Subcutaneous abdominal adipose tissue (tissue), 5 donors: ENCODE results near the gene TMEM151B.
"Not testable (repeated sequence)": the region's sequence is repeated elsewhere in the genome, so short reads cannot be mapped to it uniquely, and the experiment has no call there.

Source experiments
- H3K27ac ChIP-seq: one replicate; pipeline ENCODE4 v1.7.0; 2013; ENCODE audit warnings: low read depth, mild to moderate bottlenecking, inconsistent platforms, low read length, moderate library complexity
- H3K27me3 ChIP-seq, 5 donors: one replicate each; pipeline ENCODE4 v1.7.0; 2013; ENCODE audit warnings: low read length in 5 of 5, inconsistent platforms in 1 of 5; ENCODE audit not compliant: control insufficient read depth in 5 of 5, insufficient read depth in 4 of 5
- H3K36me3 ChIP-seq, 5 donors: one replicate each; pipeline ENCODE4 v1.7.0; 2013; ENCODE audit warnings: low read length in 5 of 5; ENCODE audit not compliant: control insufficient read depth in 5 of 5, insufficient read depth in 5 of 5
- H3K4me1 ChIP-seq, 5 donors: one replicate each; pipeline ENCODE4 v1.7.0; 2013; ENCODE audit warnings: low read length in 5 of 5, mild to moderate bottlenecking in 3 of 5, moderate library complexity in 1 of 5; ENCODE audit not compliant: control insufficient read depth in 5 of 5, insufficient read depth in 5 of 5
- H3K4me3 ChIP-seq, 5 donors: one replicate each; pipeline ENCODE4 v1.7.0; 2013; ENCODE audit warnings: low read length in 5 of 5, low read depth in 1 of 5
- H3K9ac ChIP-seq, 5 donors: one replicate each; pipeline ENCODE4 v1.7.0; 2013; ENCODE audit warnings: low read length in 5 of 5, mild to moderate bottlenecking in 4 of 5, moderate library complexity in 3 of 5
- H3K9me3 ChIP-seq, 5 donors: one replicate each; pipeline ENCODE4 v1.7.0; 2013; ENCODE audit warnings: low read length in 5 of 5; ENCODE audit not compliant: control insufficient read depth in 5 of 5
- donor health status: healthy.
- donor health status: healthy.
- donor health status: healthy.
- donor health status: healthy.
- donor health status: healthy.

TMEM151B gene

DNA sequence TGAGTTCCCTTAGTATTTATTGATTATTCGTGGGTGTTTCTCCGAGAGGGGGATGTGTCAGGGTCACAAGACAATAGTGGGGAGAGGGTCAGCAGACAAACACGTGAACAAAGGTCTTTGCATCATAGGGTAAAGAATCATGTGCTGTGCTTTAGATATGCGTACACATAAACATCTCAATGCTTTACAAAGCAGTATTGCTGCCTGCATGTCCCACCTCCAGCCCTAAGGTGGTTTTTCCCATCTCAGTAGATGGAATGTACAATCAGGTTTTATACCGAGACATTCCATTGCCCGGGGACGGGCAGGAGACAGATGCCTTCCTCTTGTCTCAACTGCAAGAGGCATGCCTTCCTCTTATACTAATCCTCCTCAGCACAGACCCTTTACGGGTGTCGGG is 58.0 kb downstream of the TMEM151B start:
- not testable (repeated sequence) for H3K4me3 ChIP-seq, H3K36me3 ChIP-seq, H3K9ac ChIP-seq, H3K27ac ChIP-seq, H3K4me1 ChIP-seq, H3K9me3 ChIP-seq
- H3K27me3 ChIP-seq: peaks cover 0 to 14% (median 10%) of the 10 kb centered on the region in 5 donors

DNA sequence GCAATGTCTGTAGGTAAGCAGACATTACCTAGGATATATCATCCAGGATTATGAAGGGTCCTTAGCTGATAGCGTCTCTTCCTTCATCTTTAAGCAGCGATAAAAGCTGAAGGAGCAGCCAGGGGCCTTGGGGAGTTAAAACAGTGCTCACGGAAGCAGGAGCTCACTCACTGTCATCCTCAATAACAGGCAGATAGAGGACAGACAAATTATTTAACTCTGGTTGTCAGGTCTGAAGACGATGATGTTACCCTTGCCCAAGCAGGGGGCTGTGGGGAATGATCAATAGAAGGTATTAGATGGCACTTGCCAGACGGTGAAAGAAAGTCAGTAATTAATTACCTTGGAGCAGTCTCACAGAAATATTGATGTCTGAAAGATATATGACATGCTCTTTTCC is 59.6 kb downstream of the TMEM151B start:
- Histone ChIP-seq H3K36me3 (no peaks in the 10 kb centered on the region), H3K4me3 (no peak overlapping the region), H3K9ac (no peak overlapping the region), H3K9me3 (no peaks in the 10 kb centered on the region), H3K27ac (no peak overlapping the region), H3K4me1 (peaks cover 0 to 2% (median 0%) of the 10 kb centered on the region in 5 donors), H3K27me3 (peaks cover 0 to 14% (median 10%) of the 10 kb centered on the region in 5 donors)

DNA sequence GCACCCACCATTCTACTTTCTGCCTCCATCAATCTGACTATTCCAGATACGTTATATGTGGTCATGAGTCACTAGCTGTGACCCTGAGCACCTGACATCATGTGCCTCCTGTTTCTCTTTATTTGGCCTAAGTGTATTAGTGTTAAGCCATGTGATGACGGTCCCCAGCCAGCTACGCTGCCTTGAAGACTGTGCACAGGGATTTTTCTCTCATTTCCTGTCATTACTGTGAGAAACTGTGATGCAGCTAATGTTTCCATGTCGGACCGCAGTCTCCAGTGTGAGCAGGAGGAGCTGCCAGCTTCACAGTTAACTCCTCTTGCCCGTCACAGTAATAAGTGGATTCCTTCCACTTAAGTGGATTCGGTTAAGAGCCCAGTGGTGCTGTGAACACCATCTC is 62.3 kb downstream of the TMEM151B start:
- Histone ChIP-seq H3K27ac (no peak overlapping the region), H3K4me1 (peaks cover 0 to 2% (median 0%) of the 10 kb centered on the region in 5 donors), H3K36me3 (no peaks in the 10 kb centered on the region), H3K4me3 (no peak overlapping the region), H3K27me3 (peaks cover 0 to 15% (median 10%) of the 10 kb centered on the region in 5 donors), H3K9me3 (no peaks in the 10 kb centered on the region), H3K9ac (no peak overlapping the region)

DNA sequence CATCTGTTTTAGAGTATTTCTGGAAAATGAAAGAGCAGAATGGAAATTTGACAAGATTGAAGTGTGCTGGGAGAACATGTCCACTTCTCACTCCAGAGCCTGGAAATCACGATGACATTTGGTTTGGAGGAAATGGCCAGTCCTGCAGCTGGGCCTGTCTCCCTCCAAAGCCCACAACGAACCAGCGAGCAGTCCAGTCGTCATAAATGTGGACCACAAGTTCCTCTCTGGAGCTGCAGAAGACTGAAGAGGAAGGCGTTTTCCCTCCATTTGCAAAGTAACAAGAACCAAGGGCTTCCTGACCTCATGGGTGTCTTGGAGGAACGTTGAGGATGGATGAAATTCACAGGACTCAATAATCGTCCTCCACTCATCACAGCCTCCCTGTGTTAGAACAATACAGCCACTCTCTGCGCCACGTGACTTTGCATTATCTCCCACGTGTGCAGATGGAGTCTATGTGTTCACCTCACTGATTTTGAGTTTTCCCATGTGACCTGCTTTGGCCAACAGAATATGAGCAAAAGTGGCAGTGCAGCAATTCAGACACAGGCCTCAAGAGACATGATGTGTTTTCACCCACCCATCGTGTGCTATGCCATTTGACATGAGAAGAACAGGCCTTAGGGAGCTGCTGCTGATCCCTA is 63.1 kb downstream of the TMEM151B start:
- peaks cover 0 to 16% (median 10%) of the 10 kb centered on the region in 5 donors for H3K27me3 ChIP-seq
- H3K9me3 ChIP-seq: no peaks in the 10 kb centered on the region
- peaks cover 0 to 2% (median 0%) of the 10 kb centered on the region in 5 donors for H3K4me1 ChIP-seq
- H3K4me3 ChIP-seq: no peak overlapping the region
- no peak overlapping the region for H3K27ac ChIP-seq
- H3K9ac ChIP-seq: no peak overlapping the region
- H3K36me3 ChIP-seq: no peaks in the 10 kb centered on the region

DNA sequence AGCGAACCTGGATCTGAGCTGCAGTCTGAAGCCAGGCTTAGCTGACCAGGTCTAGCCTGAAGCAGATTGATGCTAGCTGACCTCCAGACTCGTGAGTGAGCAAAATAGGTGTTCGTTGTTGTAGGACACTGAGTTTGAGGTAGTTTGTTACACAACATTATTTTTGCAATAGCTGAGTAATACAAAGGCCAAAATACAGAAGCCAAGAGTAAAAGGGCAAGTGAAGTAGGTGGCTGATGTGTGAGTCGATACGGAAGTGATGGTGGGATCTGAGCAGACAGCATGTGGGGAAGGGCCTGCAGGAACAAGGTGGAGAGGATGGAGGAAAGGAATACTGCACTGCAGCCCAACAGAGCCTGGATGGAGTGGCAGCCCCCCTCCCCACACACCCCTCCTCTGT is 63.7 kb downstream of the TMEM151B start:
- H3K27ac ChIP-seq: no peak overlapping the region
- H3K9ac ChIP-seq: no peak overlapping the region
- H3K4me1 ChIP-seq: peaks cover 0 to 2% (median 0%) of the 10 kb centered on the region in 5 donors
- no peaks in the 10 kb centered on the region for H3K36me3 ChIP-seq
- no peaks in the 10 kb centered on the region for H3K9me3 ChIP-seq
- peaks cover 0 to 16% (median 10%) of the 10 kb centered on the region in 5 donors for H3K27me3 ChIP-seq
- no peak overlapping the region for H3K4me3 ChIP-seq

DNA sequence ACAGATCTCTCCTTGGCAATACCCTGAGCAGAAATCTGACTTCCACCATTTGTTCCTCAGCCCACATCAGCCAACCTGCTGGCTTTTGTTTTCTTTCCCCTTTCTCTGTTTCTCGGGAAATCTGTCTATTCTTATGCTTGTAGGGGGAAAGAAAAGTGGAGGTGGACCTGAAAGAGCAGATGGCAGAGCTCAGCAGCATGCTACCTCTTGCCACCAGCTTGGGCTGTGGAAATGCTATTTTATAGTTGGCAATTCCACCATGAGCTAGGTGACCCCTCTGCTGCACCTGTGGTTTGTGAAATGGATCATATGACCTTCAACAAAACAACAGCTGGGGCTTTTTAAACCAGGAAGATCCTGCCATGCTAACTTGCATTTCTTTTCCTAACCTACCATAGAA is 65.4 kb downstream of the TMEM151B start:
- peaks cover 0 to 2% (median 0%) of the 10 kb centered on the region in 5 donors for H3K4me1 ChIP-seq

DNA sequence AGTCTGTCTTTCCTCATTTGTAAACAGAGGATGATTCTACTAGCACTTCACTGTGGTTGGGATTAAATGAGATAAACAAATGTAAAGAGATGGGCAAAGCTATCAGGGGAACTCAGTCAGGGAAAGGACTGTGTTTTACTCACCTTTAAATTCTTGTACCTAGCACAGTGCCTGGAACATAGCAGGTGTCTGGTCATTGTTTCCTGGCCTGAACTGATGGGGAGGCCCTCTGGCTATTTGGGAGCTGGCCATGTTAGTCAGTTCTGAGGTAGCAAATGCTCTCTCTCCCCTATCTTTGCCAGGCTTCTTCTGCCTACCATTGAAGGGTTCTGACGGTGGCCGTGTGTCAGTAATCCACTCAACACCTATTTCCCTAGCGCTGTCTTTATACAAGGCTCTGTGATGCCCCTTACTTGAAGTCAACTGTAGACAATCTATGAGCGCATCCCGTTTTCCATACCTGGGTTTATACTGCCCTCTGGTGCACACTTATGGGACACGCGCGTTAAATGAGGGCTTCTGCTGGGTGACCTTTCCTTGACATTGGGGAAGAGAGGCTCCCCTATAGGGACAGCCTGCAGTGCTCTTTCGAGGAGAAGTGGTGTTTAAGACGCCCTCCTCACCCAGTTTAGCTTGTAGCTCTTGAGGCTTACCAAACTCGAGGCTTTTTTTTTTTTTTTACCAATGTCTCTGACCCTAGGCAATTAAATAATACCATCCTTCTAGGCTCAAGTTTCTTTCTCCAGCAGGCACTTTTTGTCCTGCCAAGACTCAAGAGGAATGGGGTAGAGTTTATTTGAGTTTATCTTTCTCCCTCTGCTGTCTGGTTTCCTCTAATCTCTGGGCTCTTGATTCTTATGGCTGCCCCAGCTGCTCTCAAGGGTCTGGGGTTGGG is 68.2 kb downstream of the TMEM151B start:
- Histone ChIP-seq H3K4me3 (no peak overlapping the region), H3K4me1 (peaks cover 0 to 10% (median 5%) of the 10 kb centered on the region in 5 donors), H3K27me3 (peaks cover 4 to 22% (median 12%) of the 10 kb centered on the region in 5 donors), H3K9ac (no peak overlapping the region), H3K9me3 (no peaks in the 10 kb centered on the region), H3K27ac (no peak overlapping the region), H3K36me3 (no peaks in the 10 kb centered on the region)

More for the DNA sequence above, 65.4 kb downstream of the TMEM151B start:
- Histone ChIP-seq H3K9ac (no peak overlapping the region), H3K4me3 (no peak overlapping the region), H3K27me3 (peaks cover 0 to 9% (median 0%) of the 10 kb centered on the region in 5 donors), H3K27ac (no peak overlapping the region), H3K36me3 (no peaks in the 10 kb centered on the region), H3K9me3 (no peaks in the 10 kb centered on the region)

DNA sequence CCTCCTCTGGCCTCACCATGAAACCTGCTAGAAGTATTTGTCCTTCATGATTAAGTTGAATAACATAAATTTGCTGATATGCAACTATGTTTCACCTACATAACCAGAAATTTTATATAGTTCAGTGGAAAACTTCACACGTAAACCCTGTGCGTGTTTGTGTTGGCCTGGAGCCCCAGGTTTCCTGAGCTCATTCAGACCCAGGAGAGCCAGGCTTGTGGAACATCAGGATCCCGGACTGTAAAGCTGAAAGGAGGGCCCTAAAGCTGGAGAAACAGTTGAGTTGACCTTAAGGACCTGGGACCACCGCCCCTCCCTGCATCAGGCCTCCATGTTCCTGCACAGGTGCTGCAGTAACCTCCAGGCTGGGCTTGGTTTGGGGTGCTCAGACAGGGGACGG is 69.1 kb downstream of the TMEM151B start:
- Histone ChIP-seq H3K27me3 (peaks cover 8 to 26% (median 15%) of the 10 kb centered on the region in 5 donors), H3K4me1 (peaks cover 0 to 10% (median 5%) of the 10 kb centered on the region in 5 donors), H3K9me3 (no peaks in the 10 kb centered on the region), H3K9ac (no peak overlapping the region), H3K36me3 (no peaks in the 10 kb centered on the region), H3K4me3 (no peak overlapping the region), H3K27ac (no peak overlapping the region)

DNA sequence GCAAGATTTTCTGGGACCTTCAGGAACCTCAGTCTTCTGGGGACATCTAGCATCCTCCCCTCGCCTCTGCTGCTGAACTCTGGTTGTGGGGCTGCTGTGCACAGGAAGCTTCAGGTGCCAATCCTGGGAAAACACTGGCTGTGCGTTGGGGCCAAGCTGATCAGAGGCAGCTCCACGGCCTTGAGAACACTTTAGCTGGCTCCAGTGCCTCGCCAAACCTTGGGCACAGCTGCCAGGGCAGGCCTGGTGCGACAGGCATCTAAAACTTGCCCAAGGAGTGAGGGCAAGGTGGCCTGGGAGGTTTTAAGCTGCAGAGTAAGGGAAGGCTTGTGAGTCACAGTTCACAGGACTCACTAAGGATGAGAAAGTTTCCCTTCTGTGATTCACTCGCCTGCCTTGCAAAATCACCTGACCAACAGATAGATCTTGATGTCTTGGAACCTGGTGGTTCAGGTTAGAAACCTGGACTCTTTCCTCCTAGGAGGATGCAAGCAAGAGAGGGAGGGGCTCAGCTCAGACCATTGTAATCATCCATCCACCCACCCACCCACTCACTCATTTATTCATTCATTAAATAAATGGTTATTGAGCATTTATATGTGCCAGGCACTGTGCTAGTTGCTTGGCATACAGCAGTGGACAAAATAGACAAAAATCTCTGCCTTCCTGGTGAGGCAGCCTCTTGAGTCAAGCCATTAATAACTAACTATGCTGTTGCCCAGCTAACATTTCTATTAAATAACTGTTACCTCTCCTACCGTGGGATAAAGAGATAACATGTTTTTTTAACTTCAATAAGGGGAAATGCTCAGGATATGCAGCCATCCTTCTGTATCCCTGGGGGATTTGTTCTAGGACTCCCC is 69.7 kb downstream of the TMEM151B start:
- Histone ChIP-seq H3K27ac (no peak overlapping the region), H3K4me1 (peaks cover 0 to 10% (median 5%) of the 10 kb centered on the region in 5 donors), H3K9ac (peak overlapping the region in 1 of 5 donors; percentile 46), H3K27me3 (peaks cover 8 to 26% (median 15%) of the 10 kb centered on the region in 5 donors), H3K9me3 (no peaks in the 10 kb centered on the region), H3K4me3 (no peak overlapping the region), H3K36me3 (no peaks in the 10 kb centered on the region)
